Neural progenitor cell (in vitro differentiated cells): Measurements from ENCODE around the gene TMEM39B. TPM values are rescaled to one million over a fixed set of nuclear protein-coding genes. Genes with fewer than 3 reads are reported as not detected.
"Not testable (repeated sequence)": the region's sequence is repeated elsewhere in the genome, so short reads cannot be mapped to it uniquely, and the experiment has no call there.

Experiments
- DNase-seq: peaks from one replicate; pipeline ENCODE4 v3.0.0-alpha.2; 2016; ENCODE audit warnings: low spot score
- H2AFZ ChIP-seq: fragments of 200-600 bp; sonication (generic); replicated peaks from 2 replicates; pipeline ENCODE4 v1.6.1; 2016; ENCODE audit warnings: antibody characterized with exemption
- H3F3A ChIP-seq: fragments of 200-600 bp; sonication (generic); 2 replicates; pipeline ENCODE4 v1.6.1; 2016; ENCODE audit warnings: antibody characterized with exemption, low read depth
- H3K27ac ChIP-seq: fragments of 200-600 bp; sonication (generic); 2 replicates; pipeline ENCODE4 v1.5.1; 2016; ENCODE audit warnings: mild to moderate bottlenecking
- H3K27me3 ChIP-seq: fragments of 200-600 bp; sonication (generic); 2 replicates; pipeline ENCODE4 v1.6.1; 2016; ENCODE audit warnings: mild to moderate bottlenecking, moderate library complexity
- H3K36me3 ChIP-seq: fragments of 200-600 bp; sonication (generic); 2 replicates; pipeline ENCODE4 v1.5.1; 2016
- H3K4me1 ChIP-seq: fragments of 200-600 bp; sonication (generic); 2 replicates; pipeline ENCODE4 v1.6.1; 2016; ENCODE audit warnings: mixed run types
- H3K4me2 ChIP-seq: fragments of 200-600 bp; sonication (generic); 2 replicates; pipeline ENCODE4 v1.6.1; 2016
- H3K4me3 ChIP-seq: fragments of 200-600 bp; sonication (generic); 2 replicates; pipeline ENCODE4 v1.5.1; 2016
- H3K79me2 ChIP-seq: fragments of 200-600 bp; sonication (generic); 2 replicates; pipeline ENCODE4 v1.6.1; 2016; ENCODE audit warnings: low read depth
- H3K9ac ChIP-seq: fragments of 200-600 bp; sonication (generic); 2 replicates; pipeline ENCODE4 v1.6.1; 2016
- H3K9me3 ChIP-seq: fragments of 200-600 bp; sonication (generic); 2 replicates; pipeline ENCODE4 v1.5.1; 2016; ENCODE audit warnings: low read depth
- H4K20me1 ChIP-seq: fragments of 200-600 bp; sonication (generic); 2 replicates; pipeline ENCODE4 v1.6.1; 2016; ENCODE audit warnings: low read depth
- H3K27ac Mint-ChIP-seq: 3 replicates; pipeline ENCODE4 v1.8.0; 2021; ENCODE audit warnings: mixed read lengths
- H3K27me3 Mint-ChIP-seq: 2 replicates; pipeline ENCODE4 v1.8.0; 2022; ENCODE audit warnings: low read depth, mild to moderate bottlenecking, inconsistent platforms, moderate library complexity, mixed read lengths; ENCODE audit not compliant: insufficient read depth
- H3K36me3 Mint-ChIP-seq: 3 replicates; pipeline ENCODE4 v1.8.0; 2021; ENCODE audit warnings: mixed read lengths
- H3K4me1 Mint-ChIP-seq: 3 replicates; pipeline ENCODE4 v1.8.0; 2021; ENCODE audit warnings: mixed read lengths
- H3K4me3 Mint-ChIP-seq: 3 replicates; pipeline ENCODE4 v1.8.0; 2021; ENCODE audit warnings: mild to moderate bottlenecking, moderate library complexity, mixed read lengths
- H3K9me3 Mint-ChIP-seq: 3 replicates; pipeline ENCODE4 v1.8.0; 2020; ENCODE audit warnings: mixed read lengths
- CTCF ChIP-seq: fragments of 200-600 bp; sonication (generic); IDR thresholded peaks from 2 replicates; pipeline ENCODE4 v1.5.1; 2017; ENCODE audit warnings: antibody characterized with exemption, mild to moderate bottlenecking
- EZH2 ChIP-seq: fragments of 200-600 bp; sonication (generic); IDR thresholded peaks from 2 replicates; pipeline ENCODE4 v1.6.1; 2017; ENCODE audit warnings: antibody characterized with exemption, mild to moderate bottlenecking, moderate library complexity
- EZH2phosphoT487 ChIP-seq: fragments of 200-600 bp; sonication (generic); IDR thresholded peaks from 2 replicates; pipeline ENCODE4 v1.6.1; 2017; ENCODE audit warnings: antibody characterized with exemption
- total RNA-seq: library from RNA; depleted of rRNA; stranded (reverse); fragments of >200 nt; gene quantifications from 2 replicates; pipeline ENCODE4 v1.2.3, GENCODE V29; 2015; ENCODE audit warnings: low replicate concordance

TMEM39B gene
- total RNA-seq, 1 donor from 2014 or later = 2.3 TPM

- no peaks in the 10 kb centered on the region for H3K27me3 ChIP-seq
- Mint-ChIP-seq H3K4me1 (peaks cover 14% of the 10 kb centered on the region), H3K4me3 (no peak overlapping the region), H3K36me3 (peaks cover 3% of the 10 kb centered on the region), H3K9me3 (no peaks in the 10 kb centered on the region), H3K27me3 (peaks cover 5% of the 10 kb centered on the region), H3K27ac (no peak overlapping the region)
- TF ChIP-seq CTCF = no peak
- no peak for TF ChIP-seq EZH2phosphoT487
- no peak for TF ChIP-seq EZH2
- peaks cover 5% of the 10 kb centered on the region for H3K4me1 ChIP-seq
- H3F3A ChIP-seq = peaks cover 22% of the 10 kb centered on the region
- H3K36me3 ChIP-seq = no peaks in the 10 kb centered on the region
- no peak for DNase-seq
- no peak overlapping the region for H3K27ac ChIP-seq
- no peaks in the 10 kb centered on the region for H3K9me3 ChIP-seq
- H3K79me2 ChIP-seq = peaks cover 82% of the 10 kb centered on the region
- peaks cover 74% of the 10 kb centered on the region for H4K20me1 ChIP-seq
- no peak overlapping the region for H3K4me2 ChIP-seq
- H3K9ac ChIP-seq = no peak overlapping the region
- no peak overlapping the region for H2AFZ ChIP-seq
- H3K4me3 ChIP-seq = no peak overlapping the region
These were observed 38.4 kb downstream of the TMEM39B start for GRCh38 chr1:32111040-32111623.

DNA sequence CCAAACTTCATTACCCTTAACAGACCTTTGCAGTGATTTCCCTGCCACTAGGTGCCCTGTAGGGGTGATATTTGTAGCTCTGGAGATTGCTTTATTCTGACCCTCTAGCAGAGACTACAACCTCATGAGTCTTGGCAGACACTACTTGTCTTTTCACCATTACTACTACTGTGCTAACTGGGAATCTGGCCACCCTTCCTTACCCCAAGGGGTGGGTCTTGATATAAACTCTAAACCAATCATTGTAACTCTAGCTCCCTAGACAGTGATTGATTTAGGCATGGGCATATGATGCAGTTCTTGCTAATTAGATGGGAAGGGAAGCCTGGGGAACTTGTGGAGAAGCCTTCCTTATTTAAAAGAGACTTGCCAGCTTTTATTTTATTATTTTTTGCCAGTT lies 39.0 kb downstream of the TMEM39B start:
- H3K36me3 Mint-ChIP-seq = peaks cover 3% of the 10 kb centered on the region
- no peak overlapping the region for H3K27ac ChIP-seq
- TF ChIP-seq EZH2phosphoT487 (no peak), EZH2 (no peak), CTCF (no peak)
- no peaks in the 10 kb centered on the region for H3K27me3 ChIP-seq
- H2AFZ ChIP-seq = no peak overlapping the region
- H3K27me3 Mint-ChIP-seq = peaks cover 5% of the 10 kb centered on the region
- H3K36me3 ChIP-seq = no peaks in the 10 kb centered on the region
- H3K27ac Mint-ChIP-seq = no peak overlapping the region
- no peak overlapping the region for H3K4me3 Mint-ChIP-seq
- H3K4me1 Mint-ChIP-seq = peaks cover 13% of the 10 kb centered on the region
- H3K9me3 ChIP-seq = no peaks in the 10 kb centered on the region
- H3K4me1 ChIP-seq = peaks cover 5% of the 10 kb centered on the region
- no peak overlapping the region for H3K4me3 ChIP-seq
- no peak overlapping the region for H3K4me2 ChIP-seq
- peaks cover 21% of the 10 kb centered on the region for H3F3A ChIP-seq
- H3K9me3 Mint-ChIP-seq = no peaks in the 10 kb centered on the region
- DNase-seq = no peak
- peaks cover 89% of the 10 kb centered on the region for H3K79me2 ChIP-seq
- H4K20me1 ChIP-seq = peaks cover 80% of the 10 kb centered on the region
- H3K9ac ChIP-seq = no peak overlapping the region

DNA sequence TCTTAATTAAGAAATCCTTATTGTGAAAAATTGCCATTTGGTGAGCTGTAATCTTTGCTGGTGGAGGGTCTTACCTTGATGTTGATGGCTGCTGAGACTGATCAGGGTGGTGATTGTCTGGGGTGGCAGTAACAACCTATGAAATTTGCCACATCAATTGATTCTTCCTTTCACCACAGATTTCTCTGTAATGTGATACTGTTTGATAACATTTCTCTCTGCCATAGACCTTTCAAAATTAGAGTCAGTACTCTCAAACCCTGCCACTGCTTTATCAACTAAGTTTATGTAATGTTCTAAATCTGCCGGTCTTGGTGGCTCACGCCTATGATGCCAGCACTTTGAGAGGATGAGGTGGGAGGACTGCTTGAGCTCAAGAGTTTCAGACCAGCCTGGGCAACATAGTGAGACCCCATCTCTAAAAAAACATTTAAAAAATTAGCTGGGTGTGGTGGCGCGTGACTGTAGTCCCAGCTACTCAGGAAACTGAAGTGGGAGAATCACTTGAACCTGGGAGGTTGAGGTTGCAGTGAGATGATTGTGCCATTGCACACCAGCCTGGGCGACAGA lies 40.2 kb downstream of the TMEM39B start:
- H3K36me3 Mint-ChIP-seq = peaks cover 3% of the 10 kb centered on the region
- Histone ChIP-seq H3K4me2 (no peak overlapping the region), H3K27me3 (no peaks in the 10 kb centered on the region), H3K4me3 (no peak overlapping the region), H3K36me3 (no peaks in the 10 kb centered on the region), H3K79me2 (peaks cover 100% of the 10 kb centered on the region), H3K9me3 (no peaks in the 10 kb centered on the region), H3K27ac (no peak overlapping the region), H3K4me1 (peaks cover 5% of the 10 kb centered on the region), H2AFZ (no peak overlapping the region), H3F3A (peaks cover 11% of the 10 kb centered on the region), H3K9ac (no peak overlapping the region), H4K20me1 (peaks cover 90% of the 10 kb centered on the region)
- no peaks in the 10 kb centered on the region for H3K9me3 Mint-ChIP-seq
- TF ChIP-seq EZH2 (no peak), EZH2phosphoT487 (no peak), CTCF (no peak)
- no peak for DNase-seq
- H3K4me1 Mint-ChIP-seq = peaks cover 8% of the 10 kb centered on the region
- H3K27me3 Mint-ChIP-seq = peaks cover 3% of the 10 kb centered on the region
- no peak overlapping the region for H3K4me3 Mint-ChIP-seq
- no peak overlapping the region for H3K27ac Mint-ChIP-seq

DNA sequence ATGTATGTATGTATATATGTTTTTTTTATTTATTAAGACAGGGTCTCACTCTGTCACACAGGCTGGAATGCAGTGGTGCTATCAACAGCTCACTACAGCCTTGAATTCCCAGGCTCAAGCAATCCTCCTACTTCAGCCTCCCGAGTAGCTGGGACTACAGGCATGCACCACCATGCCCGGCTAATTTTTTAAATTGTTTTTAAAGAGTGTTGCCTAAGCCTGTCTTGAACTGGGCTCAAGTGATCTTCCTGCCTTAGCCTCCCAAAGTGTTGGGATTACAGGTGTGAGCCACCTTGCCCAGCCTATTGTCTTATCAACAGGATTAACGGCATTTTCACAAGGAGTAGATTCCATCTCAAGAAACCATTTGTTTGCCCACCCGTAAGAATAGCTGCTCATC lies 40.7 kb downstream of the TMEM39B start:
- H3K27me3 Mint-ChIP-seq, H3K9me3 ChIP-seq, H3K27ac ChIP-seq, H3K4me3 ChIP-seq, H3F3A ChIP-seq, H3K27ac Mint-ChIP-seq, H3K4me3 Mint-ChIP-seq, H3K27me3 ChIP-seq, H3K36me3 Mint-ChIP-seq, H3K9me3 Mint-ChIP-seq, H2AFZ ChIP-seq, H3K36me3 ChIP-seq, DNase-seq, H3K9ac ChIP-seq, H3K4me1 ChIP-seq, H3K4me1 Mint-ChIP-seq, H3K4me2 ChIP-seq: not testable (repeated sequence)
- H4K20me1 ChIP-seq = peaks cover 89% of the 10 kb centered on the region
- H3K79me2 ChIP-seq = peaks cover 100% of the 10 kb centered on the region
